K562 (cell line): ENCODE data around the gene BLOC1S4. TPM values are rescaled to one million over a fixed set of nuclear protein-coding genes. Genes with fewer than 3 reads are reported as not detected.
A peak's percentile ranks its signal among the peaks of the same experiment; 100 is the strongest.

Source experiments
- BDP1 ChIP-seq: IDR thresholded peaks from 3 replicates; pipeline ENCODE4 v1.6.1; 2011; ENCODE audit not compliant: insufficient read length, insufficient read depth
- CREB1 ChIP-seq, 2 experiments: sonication (generic) in 1 of 2; formaldehyde crosslinking in 1 of 2; IDR thresholded peaks; 2 replicates each; pipeline versions ENCODE4 v1.6.1 to v1.8.0; 2012 to 2022; ENCODE audit warnings: inconsistent platforms in 1 of 2, mild to moderate bottlenecking in 1 of 2, missing genetic modification reagents in 1 of 2, moderate library complexity in 1 of 2
- E2F1 ChIP-seq: sonication (generic); formaldehyde crosslinking; IDR thresholded peaks from 2 replicates; pipeline ENCODE4 v1.8.1; 2023; ENCODE audit warnings: mild to moderate bottlenecking, missing genetic modification reagents, moderate library complexity
- E2F4 ChIP-seq: sonication (generic); formaldehyde crosslinking; IDR thresholded peaks from 2 replicates; pipeline ENCODE4 v1.8.0; 2022; ENCODE audit warnings: mild to moderate bottlenecking, low read depth, missing genetic modification reagents
- GABPA ChIP-seq: fragments of 200-800 bp; sonication (Bioruptor generic); conservative IDR thresholded peaks from 2 replicates; pipeline ENCODE4 v1.6.1; 2016; ENCODE audit warnings: low read depth, missing genetic modification characterization, missing compliant biosample characterization
- JUND ChIP-seq, 2 experiments: IDR thresholded peaks; 2 replicates in 1 of 2; 3 replicates in 1 of 2; pipeline ENCODE4 v1.6.1; 2011; ENCODE audit warnings: borderline replicate concordance in 2 of 2, low read depth in 2 of 2, low read length in 2 of 2, improper control_type of control experiment in 1 of 2, missing biosample characterization in 1 of 2, missing genetic modification characterization in 1 of 2, missing genetic modification reagents in 1 of 2
- MAFF ChIP-seq: IDR thresholded peaks from 2 replicates; pipeline ENCODE4 v1.6.1; 2012; ENCODE audit warnings: low read length, improper control_type of control experiment
- MXI1 ChIP-seq: IDR thresholded peaks from 2 replicates; pipeline ENCODE4 v1.6.1; 2011; ENCODE audit warnings: low read depth, mild to moderate bottlenecking, improper control_type of control experiment, low read length
- NCOR1 ChIP-seq: fragments of 450-650 bp; IDR thresholded peaks from 2 replicates; pipeline ENCODE4 v1.6.1; 2016; ENCODE audit warnings: mild to moderate bottlenecking, moderate library complexity
- POU5F1 ChIP-seq: fragments of 150-350 bp; IDR thresholded peaks from 2 replicates; pipeline ENCODE4 v1.6.1; 2014; ENCODE audit warnings: borderline replicate concordance, low read length, low read depth, mild to moderate bottlenecking; ENCODE audit not compliant: partially characterized antibody
- RREB1 ChIP-seq: fragments of 250-450 bp; sonication (Bioruptor Pico); IDR thresholded peaks from 2 replicates; pipeline ENCODE4 v1.4.0; 2020
- SRSF3 ChIP-seq: fragments of 200-400 bp; formaldehyde crosslinking; IDR thresholded peaks from 2 replicates; pipeline ENCODE4 v1.6.1; 2016; ENCODE audit warnings: mild to moderate bottlenecking, low read length, moderate library complexity; ENCODE audit not compliant: insufficient read depth
- ZBTB5 ChIP-seq: fragments of 450-650 bp; IDR thresholded peaks from 2 replicates; pipeline ENCODE4 v1.6.1; 2017; ENCODE audit warnings: antibody characterized with exemption
- ZNF134 ChIP-seq: fragments of 250-450 bp; sonication (Bioruptor Pico); conservative IDR thresholded peaks from 2 replicates; pipeline ENCODE4 v1.4.0; 2020
- ZNF707 ChIP-seq: fragments of 250-450 bp; sonication (Bioruptor Pico); conservative IDR thresholded peaks from 2 replicates; pipeline ENCODE4 v1.8.0; 2022; ENCODE audit warnings: inconsistent platforms, mild to moderate bottlenecking, moderate library complexity
- polyA plus RNA-seq, 8 experiments: library from polyadenylated mRNA; depleted of rRNA in 4 of 8; stranded (reverse) in 5 of 8; unstranded in 3 of 8; fragments of >200 nt; fragmentation: Nextera tagmentation in 2 of 8; fragmentation: Illumina TruSeq in 1 of 8; extraction: Ambion mirVana in 2 of 8; extraction: Trizol in 1 of 8; gene quantifications; 2 replicates each; pipeline versions ENCODE4 v1.2.1 to v1.2.3, GENCODE V29; 2011 to 2014; ENCODE audit warnings: inconsistent platforms in 1 of 8, missing spikeins in 1 of 8
- total RNA-seq, 7 experiments: library from RNA; depleted of rRNA in 6 of 7; stranded (reverse); fragments of >200 nt in 6 of 7; fragmentation: Illumina TruSeq in 2 of 7; extraction: Trizol in 2 of 7; gene quantifications; 2 replicates each; pipeline versions ENCODE4 v1.2.1 to v1.2.3, GENCODE V29; 2011 to 2021; ENCODE audit warnings: low replicate concordance in 1 of 7

Gene BLOC1S4
- total and polyA plus RNA-seq, 9 of the 15 experiments (the other 6 are each of a cell fraction or from before 2014, with no cell fraction given): 3.1 to 31.6 (median 11.2) TPM

- TF ChIP-seq ZBTB5 (no peak), RREB1 (CRISPR knock-in tag) (no peak), MAFF (no peak), POU5F1 (peak; percentile 89), GABPA (tag) (no peak), BDP1 (no peak), MXI1 (0 out of 2 replicates have a peak, but pooled peaks have one; percentile 16), JUND (IDR thresholded peaks at IDR 0.05; ENCODE audit: borderline replicate concordance, low read depth, low read length) (peak; percentile 37; the same call in 1 of the 2 replicates), JUND (tag; IDR thresholded peaks at IDR 0.05; ENCODE audit: borderline replicate concordance, low read depth, low read length) (peak; percentile 8; the same call in 1 of the 3 replicates), ZNF134 (peak; percentile 22; the same call in 1 of the 2 replicates), NCOR1 (peak; percentile 35; the same call in 1 of the 2 replicates), E2F1 (CRISPR knock-in tag) (peak; percentile 77), E2F4 (CRISPR knock-in tag) (peak; percentile 89; the same call in 1 of the 2 replicates), ZNF707 (CRISPR knock-in tag) (no peak), CREB1 (IDR thresholded peaks at IDR 0.05) (peak; percentile 65; the same call in 1 of the 2 replicates), CREB1 (CRISPR knock-in tag; IDR thresholded peaks at IDR 0.05) (peak; percentile 21), SRSF3 (no peak)
These were observed 42.1 kb upstream of the BLOC1S4 start (continued) for GRCh38 chr4:6673660-6674499.
